Gastroesophageal sphincter (tissue), 3 donors: ENCODE data around the gene IBA57.

ENCODE experiments used
- EP300 ChIP-seq: sonication (generic); formaldehyde crosslinking; IDR thresholded peaks from one replicate; pipeline ENCODE4 v1.6.1; 2017; ENCODE audit warnings: antibody characterized with exemption, mild to moderate bottlenecking
- POLR2A ChIP-seq, 2 donors: fragments of 450-650 bp; IDR thresholded peaks; one replicate each; pipeline ENCODE4 v1.6.1; 2017; ENCODE audit warnings: antibody characterized with exemption in 2 of 2, mild to moderate bottlenecking in 2 of 2, moderate library complexity in 1 of 2
- POLR2AphosphoS5 ChIP-seq: sonication (generic); formaldehyde crosslinking; IDR thresholded peaks from one replicate; pipeline ENCODE4 v1.6.1; 2017; ENCODE audit warnings: antibody characterized with exemption
- TF ChIP-seq, protein P1 (sequence below), 4 experiments: fragments of 200-600 bp in 2 of 4; fragments of 450-650 bp in 2 of 4; sonication (generic) in 1 of 4; IDR thresholded peaks; one replicate each; pipeline ENCODE4 v1.5.1; 2017 to 2019; ENCODE audit warnings: antibody characterized with exemption in 4 of 4, mild to moderate bottlenecking in 2 of 4, moderate library complexity in 2 of 4

DNA sequence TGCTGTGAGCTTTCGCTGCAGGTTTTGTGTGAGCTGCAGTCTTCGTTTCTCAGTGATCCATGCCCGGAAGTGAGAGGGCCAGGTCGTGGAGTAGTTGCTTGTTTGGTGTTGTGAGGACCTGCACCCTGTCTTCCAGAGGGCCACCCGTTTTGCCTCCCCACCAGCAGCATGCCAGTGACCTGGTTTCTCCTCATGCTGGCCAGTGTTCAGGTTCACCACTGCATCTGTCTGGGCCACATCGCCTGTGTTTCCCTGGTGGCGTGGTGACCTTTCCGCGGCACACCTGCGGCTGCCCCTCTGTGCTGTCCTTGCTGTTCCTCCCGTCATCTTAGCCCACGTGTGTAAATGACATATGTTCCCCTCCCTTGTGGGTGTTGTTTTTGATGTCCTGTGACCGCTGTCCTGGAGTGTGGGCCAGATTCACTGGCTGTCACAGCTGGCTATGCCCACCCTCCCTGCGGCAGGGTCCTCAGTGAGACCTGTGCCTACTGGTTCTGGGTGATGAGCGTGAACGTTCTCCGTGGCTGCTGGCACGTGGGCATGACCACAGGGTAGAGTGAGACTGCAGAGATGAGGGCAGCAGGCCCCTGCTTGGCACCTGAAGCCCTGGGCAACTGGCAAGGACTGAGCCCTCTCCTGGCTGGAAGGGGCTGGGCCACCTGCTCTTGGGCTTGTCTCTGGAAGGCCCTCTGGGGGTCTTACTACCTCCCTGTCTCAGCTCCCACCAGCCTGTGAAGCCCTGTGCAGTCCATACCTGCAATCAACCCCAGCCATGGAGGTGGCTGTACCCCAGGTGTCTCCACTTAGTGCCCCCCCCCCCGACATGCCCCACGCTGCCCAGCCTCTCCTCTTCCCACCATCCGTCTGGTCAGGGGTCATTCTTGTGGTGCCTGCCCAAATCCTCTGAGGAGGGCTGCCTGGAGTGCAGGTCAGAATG lies 7.3 kb downstream of the IBA57 start:
- TF ChIP-seq, protein P1, sequence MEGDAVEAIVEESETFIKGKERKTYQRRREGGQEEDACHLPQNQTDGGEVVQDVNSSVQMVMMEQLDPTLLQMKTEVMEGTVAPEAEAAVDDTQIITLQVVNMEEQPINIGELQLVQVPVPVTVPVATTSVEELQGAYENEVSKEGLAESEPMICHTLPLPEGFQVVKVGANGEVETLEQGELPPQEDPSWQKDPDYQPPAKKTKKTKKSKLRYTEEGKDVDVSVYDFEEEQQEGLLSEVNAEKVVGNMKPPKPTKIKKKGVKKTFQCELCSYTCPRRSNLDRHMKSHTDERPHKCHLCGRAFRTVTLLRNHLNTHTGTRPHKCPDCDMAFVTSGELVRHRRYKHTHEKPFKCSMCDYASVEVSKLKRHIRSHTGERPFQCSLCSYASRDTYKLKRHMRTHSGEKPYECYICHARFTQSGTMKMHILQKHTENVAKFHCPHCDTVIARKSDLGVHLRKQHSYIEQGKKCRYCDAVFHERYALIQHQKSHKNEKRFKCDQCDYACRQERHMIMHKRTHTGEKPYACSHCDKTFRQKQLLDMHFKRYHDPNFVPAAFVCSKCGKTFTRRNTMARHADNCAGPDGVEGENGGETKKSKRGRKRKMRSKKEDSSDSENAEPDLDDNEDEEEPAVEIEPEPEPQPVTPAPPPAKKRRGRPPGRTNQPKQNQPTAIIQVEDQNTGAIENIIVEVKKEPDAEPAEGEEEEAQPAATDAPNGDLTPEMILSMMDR (IDR thresholded peaks at IDR 0.05): no peak
- TF ChIP-seq POLR2A (IDR thresholded peaks at IDR 0.05) (no peak), POLR2AphosphoS5 (no peak), EP300 (no peak)
